ENCODE measurements around the gene USP49. TPM values are rescaled to one million over a fixed set of nuclear protein-coding genes. Genes with fewer than 3 reads are reported as not detected.

Gene USP49
- total RNA-seq, 1 experiment from 2014 or later, result 7.0 TPM

DNA sequence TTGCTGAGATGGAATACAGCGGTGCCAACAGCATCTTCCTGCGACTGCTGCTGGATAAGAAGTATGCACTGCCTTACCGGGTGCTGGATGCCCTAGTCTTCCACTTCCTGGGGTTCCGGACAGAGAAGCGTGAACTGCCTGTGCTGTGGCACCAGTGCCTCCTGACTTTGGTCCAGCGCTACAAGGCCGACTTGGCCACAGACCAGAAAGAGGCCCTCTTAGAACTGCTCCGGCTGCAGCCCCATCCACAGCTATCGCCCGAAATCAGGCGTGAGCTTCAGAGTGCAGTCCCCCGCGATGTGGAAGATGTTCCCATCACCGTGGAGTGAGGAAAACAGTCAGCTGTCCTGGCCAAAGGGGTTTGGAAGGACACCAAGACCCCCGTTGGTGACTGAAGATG is 37.2 kb upstream of the USP49 start:
- H3K27ac Mint-ChIP-seq (ENCODE audit: unreplicated experiment), result no peak overlapping the region
- H3K4me1 Mint-ChIP-seq (ENCODE audit: low read depth, unreplicated experiment), result peaks cover 8% of the 10 kb centered on the region
- DNase-seq, result no peak
- CTCF ChIA-PET, result interaction anchor here (0.5 kb wide), 1 partner anchor 102 kb away, joined by 3 read pairs; no protein-coding TSS in a partner anchor
- no peak overlapping the region for H3K4me3 Mint-ChIP-seq (ENCODE audit: low read depth, unreplicated experiment)
- H3K27me3 Mint-ChIP-seq (ENCODE audit: unreplicated experiment), result no peaks in the 10 kb centered on the region
- no TSS peak for BruUV-seq (replicated peaks)
- peaks cover 69% of the 10 kb centered on the region for H3K36me3 Mint-ChIP-seq (ENCODE audit: insufficient read depth, unreplicated experiment)
- H3K9me3 Mint-ChIP-seq (ENCODE audit: low read depth, unreplicated experiment), result no peaks in the 10 kb centered on the region
- TF ChIP-seq, protein P1, sequence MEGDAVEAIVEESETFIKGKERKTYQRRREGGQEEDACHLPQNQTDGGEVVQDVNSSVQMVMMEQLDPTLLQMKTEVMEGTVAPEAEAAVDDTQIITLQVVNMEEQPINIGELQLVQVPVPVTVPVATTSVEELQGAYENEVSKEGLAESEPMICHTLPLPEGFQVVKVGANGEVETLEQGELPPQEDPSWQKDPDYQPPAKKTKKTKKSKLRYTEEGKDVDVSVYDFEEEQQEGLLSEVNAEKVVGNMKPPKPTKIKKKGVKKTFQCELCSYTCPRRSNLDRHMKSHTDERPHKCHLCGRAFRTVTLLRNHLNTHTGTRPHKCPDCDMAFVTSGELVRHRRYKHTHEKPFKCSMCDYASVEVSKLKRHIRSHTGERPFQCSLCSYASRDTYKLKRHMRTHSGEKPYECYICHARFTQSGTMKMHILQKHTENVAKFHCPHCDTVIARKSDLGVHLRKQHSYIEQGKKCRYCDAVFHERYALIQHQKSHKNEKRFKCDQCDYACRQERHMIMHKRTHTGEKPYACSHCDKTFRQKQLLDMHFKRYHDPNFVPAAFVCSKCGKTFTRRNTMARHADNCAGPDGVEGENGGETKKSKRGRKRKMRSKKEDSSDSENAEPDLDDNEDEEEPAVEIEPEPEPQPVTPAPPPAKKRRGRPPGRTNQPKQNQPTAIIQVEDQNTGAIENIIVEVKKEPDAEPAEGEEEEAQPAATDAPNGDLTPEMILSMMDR (IDR thresholded peaks at IDR 0.05; ENCODE audit: unreplicated experiment), result no peak
- intact Hi-C loops (cut with micrococcal nuclease; ENCODE audit: unreplicated experiment), result no loop called here

DNA sequence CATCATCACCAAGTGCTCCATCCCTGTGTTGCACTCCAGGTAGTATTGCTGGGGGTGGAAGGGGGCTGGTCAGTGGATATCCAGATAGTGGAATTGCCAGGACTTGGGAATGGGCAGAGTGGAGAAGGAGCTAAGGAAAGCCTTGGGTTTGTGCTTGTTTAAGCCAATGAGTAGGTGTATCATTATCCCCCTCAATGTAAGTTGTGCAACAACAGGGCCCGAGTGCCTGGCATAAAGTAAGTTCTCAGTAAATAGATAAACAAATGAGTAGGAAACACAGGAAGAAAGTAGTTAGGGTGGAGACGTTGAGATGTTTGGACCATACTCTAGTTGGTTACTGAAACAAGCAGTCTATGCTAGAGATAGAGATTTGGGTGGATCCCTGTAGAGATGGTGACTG is 36.6 kb upstream of the USP49 start:
- Mint-ChIP-seq H3K27ac (ENCODE audit: unreplicated experiment) (no peak overlapping the region), H3K9me3 (ENCODE audit: low read depth, unreplicated experiment) (no peaks in the 10 kb centered on the region), H3K4me1 (ENCODE audit: low read depth, unreplicated experiment) (peaks cover 8% of the 10 kb centered on the region), H3K27me3 (ENCODE audit: unreplicated experiment) (no peaks in the 10 kb centered on the region), H3K4me3 (ENCODE audit: low read depth, unreplicated experiment) (no peak overlapping the region), H3K36me3 (ENCODE audit: insufficient read depth, unreplicated experiment) (peaks cover 64% of the 10 kb centered on the region)
- CTCF ChIA-PET, result no interaction called here
- TF ChIP-seq, protein P1 (IDR thresholded peaks at IDR 0.05; ENCODE audit: unreplicated experiment), result no peak
- BruUV-seq (replicated peaks), result no TSS peak
- intact Hi-C loops (cut with micrococcal nuclease; ENCODE audit: unreplicated experiment), result no loop called here
- DNase-seq, result no peak

DNA sequence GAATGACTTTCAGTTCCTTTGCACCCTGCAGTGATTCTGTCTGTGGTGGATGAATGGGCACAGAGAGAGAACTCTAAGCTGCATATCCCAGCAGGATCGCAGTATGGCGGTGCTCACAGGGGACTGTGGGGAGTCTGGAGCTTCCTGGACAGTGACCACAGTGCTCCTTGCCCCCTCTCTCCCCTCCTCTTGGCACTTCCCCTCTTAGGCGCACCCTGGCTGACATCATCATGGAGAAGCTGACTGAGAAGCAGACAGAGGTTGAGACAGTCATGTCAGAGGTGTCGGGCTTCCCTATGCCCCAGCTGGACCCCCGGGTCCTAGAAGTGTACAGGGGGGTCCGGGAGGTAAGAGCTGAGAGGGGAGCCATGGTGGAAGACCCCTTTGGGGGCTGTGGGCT is 34.7 kb upstream of the USP49 start:
- Mint-ChIP-seq H3K9me3 (ENCODE audit: low read depth, unreplicated experiment) (no peaks in the 10 kb centered on the region), H3K36me3 (ENCODE audit: insufficient read depth, unreplicated experiment) (peaks cover 64% of the 10 kb centered on the region), H3K27ac (ENCODE audit: unreplicated experiment) (no peak overlapping the region), H3K27me3 (ENCODE audit: unreplicated experiment) (no peaks in the 10 kb centered on the region), H3K4me1 (ENCODE audit: low read depth, unreplicated experiment) (peaks cover 3% of the 10 kb centered on the region), H3K4me3 (ENCODE audit: low read depth, unreplicated experiment) (no peak overlapping the region)
- no TSS peak for BruUV-seq (replicated peaks)
- TF ChIP-seq, protein P1 (IDR thresholded peaks at IDR 0.05; ENCODE audit: unreplicated experiment), result no peak
- intact Hi-C loops (cut with micrococcal nuclease; ENCODE audit: unreplicated experiment), result no loop called here
- CTCF ChIA-PET, result no interaction called here
- DNase-seq, result no peak

DNA sequence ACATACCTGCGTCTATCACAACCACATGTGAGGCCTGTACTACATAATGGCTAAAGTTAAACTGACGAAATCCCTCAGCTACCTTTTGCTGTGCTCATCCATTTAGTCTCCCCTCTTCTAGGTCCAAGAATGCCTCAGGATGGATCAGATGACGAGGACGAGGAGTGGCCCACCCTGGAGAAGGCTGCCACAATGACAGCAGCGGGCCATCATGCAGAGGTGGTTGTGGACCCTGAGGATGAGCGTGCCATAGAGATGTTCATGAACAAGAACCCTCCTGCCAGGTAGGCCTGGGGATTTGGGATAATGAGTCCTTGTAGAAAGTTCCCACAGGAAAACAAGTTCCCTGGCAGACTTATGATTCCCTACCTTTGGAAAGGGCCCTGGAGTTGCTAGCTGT is 32.1 kb upstream of the USP49 start:
- DNase-seq, result no peak
- Mint-ChIP-seq H3K4me3 (ENCODE audit: low read depth, unreplicated experiment) (no peak overlapping the region), H3K27me3 (ENCODE audit: unreplicated experiment) (no peaks in the 10 kb centered on the region), H3K36me3 (ENCODE audit: insufficient read depth, unreplicated experiment) (peaks cover 74% of the 10 kb centered on the region), H3K27ac (ENCODE audit: unreplicated experiment) (no peak overlapping the region), H3K9me3 (ENCODE audit: low read depth, unreplicated experiment) (no peaks in the 10 kb centered on the region), H3K4me1 (ENCODE audit: low read depth, unreplicated experiment) (peaks cover 29% of the 10 kb centered on the region)
- intact Hi-C loops (cut with micrococcal nuclease; ENCODE audit: unreplicated experiment), result no loop called here
- TF ChIP-seq, protein P1 (IDR thresholded peaks at IDR 0.05; ENCODE audit: unreplicated experiment), result no peak
- BruUV-seq (replicated peaks), result no TSS peak
- CTCF ChIA-PET, result interaction anchor here (0.6 to 1.1 kb wide), 3 partner anchors 9 to 1585 kb away, joined by 3 to 5 read pairs (median 3); no protein-coding TSS in a partner anchor

All from Calu3 (cell line).